ENCODE results near the gene STK32B. TPM values are rescaled to one million over a fixed set of nuclear protein-coding genes. Genes with fewer than 3 reads are reported as not detected.

The STK32B gene
- total RNA-seq, 1 donor from 2014 or later, result 3.5 TPM

DNA sequence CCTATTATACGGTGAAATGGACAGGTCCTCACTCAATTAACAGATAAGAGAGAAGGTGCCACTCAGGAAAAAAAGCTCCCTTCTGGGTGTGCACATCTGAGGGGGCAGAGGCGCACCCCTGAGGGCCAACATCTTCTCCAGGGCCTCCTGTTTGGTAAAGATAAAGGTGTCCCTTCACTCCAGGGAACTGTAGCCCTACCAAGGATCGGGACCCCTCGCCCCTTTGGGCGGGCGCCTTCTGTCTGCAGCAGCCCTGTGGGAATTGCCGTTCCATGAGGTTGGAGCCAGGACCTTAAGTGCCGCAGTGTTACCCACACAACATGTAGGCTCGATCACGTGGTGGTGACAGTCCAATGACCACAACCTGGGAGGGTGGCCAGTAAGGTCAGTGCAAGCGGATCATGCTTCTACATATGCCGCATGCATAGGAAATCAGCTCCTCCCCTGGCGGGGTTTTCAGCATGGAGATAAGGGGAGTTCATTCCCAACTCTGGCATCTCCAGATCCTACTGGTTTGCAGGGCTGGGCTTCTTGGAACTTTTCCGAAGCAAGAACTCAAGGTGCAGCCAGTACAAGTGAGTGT lies 403.8 kb downstream of the STK32B start:
- TF ChIP-seq CTCF (conservative IDR thresholded peaks at IDR 0.05), result no peak
- Mint-ChIP-seq H3K27ac (ENCODE audit: unreplicated experiment) (no peak overlapping the region), H3K36me3 (ENCODE audit: low read depth) (no peaks in the 10 kb centered on the region), H3K27me3 (ENCODE audit: low read depth) (peaks cover 15% of the 10 kb centered on the region), H3K4me3 (no peak overlapping the region), H3K9me3 (no peaks in the 10 kb centered on the region), H3K4me1 (no peaks in the 10 kb centered on the region)
- DNase-seq (ENCODE audit: low read depth, low spot score), result no peak

GRCh38 chr4:5456296-5456845 lies 405.1 kb downstream of the STK32B start:
- no peaks in the 10 kb centered on the region for H3K36me3 Mint-ChIP-seq (ENCODE audit: low read depth)
- H3K27me3 Mint-ChIP-seq (ENCODE audit: low read depth), result peaks cover 8% of the 10 kb centered on the region

GRCh38 chr4:5458676-5459075 lies 407.4 kb downstream of the STK32B start:
- H3K27me3 Mint-ChIP-seq (ENCODE audit: low read depth), result peaks cover 3% of the 10 kb centered on the region
- no peaks in the 10 kb centered on the region for H3K36me3 Mint-ChIP-seq (ENCODE audit: low read depth)
- H3K4me1 Mint-ChIP-seq, result no peaks in the 10 kb centered on the region
- no peak overlapping the region for H3K4me3 Mint-ChIP-seq
- no peaks in the 10 kb centered on the region for H3K9me3 Mint-ChIP-seq
- TF ChIP-seq CTCF (conservative IDR thresholded peaks at IDR 0.05), result no peak
- H3K27ac Mint-ChIP-seq (ENCODE audit: unreplicated experiment), result no peak overlapping the region
- DNase-seq (ENCODE audit: low read depth, low spot score), result no peak

More at GRCh38 chr4:5456296-5456845, 405.1 kb downstream of the STK32B start:
- H3K27ac Mint-ChIP-seq (ENCODE audit: unreplicated experiment), result no peak overlapping the region
- TF ChIP-seq CTCF (conservative IDR thresholded peaks at IDR 0.05), result no peak
- H3K4me1 Mint-ChIP-seq, result no peaks in the 10 kb centered on the region
- H3K4me3 Mint-ChIP-seq, result no peak overlapping the region
- no peaks in the 10 kb centered on the region for H3K9me3 Mint-ChIP-seq
- DNase-seq (ENCODE audit: low read depth, low spot score), result no peak

DNA sequence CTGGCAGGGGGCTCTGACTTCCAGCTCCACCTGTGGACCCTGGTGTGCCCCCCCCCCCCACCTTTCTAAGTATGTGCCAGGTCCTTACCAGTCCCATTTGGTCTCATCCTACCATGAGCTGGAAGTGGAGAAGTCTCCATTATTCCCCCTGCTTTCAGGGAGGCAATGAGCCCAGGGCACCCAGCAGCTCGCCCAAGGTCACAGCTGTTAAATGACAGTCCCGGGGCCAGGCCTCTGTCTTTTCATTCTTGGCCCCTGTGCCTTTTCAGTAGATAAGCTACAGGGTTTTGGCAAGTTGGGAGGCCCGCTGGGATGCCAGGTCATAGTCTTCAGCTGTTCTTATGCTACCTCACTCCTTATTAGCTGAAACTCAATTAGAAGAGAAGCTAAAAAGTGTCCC lies 408.0 kb downstream of the STK32B start:
- Mint-ChIP-seq H3K9me3 (no peaks in the 10 kb centered on the region), H3K4me3 (no peak overlapping the region), H3K36me3 (ENCODE audit: low read depth) (no peaks in the 10 kb centered on the region), H3K27me3 (ENCODE audit: low read depth) (no peaks in the 10 kb centered on the region), H3K27ac (ENCODE audit: unreplicated experiment) (no peak overlapping the region), H3K4me1 (no peaks in the 10 kb centered on the region)
- no peak for DNase-seq (ENCODE audit: low read depth, low spot score)
- no peak for TF ChIP-seq CTCF (conservative IDR thresholded peaks at IDR 0.05)

DNA sequence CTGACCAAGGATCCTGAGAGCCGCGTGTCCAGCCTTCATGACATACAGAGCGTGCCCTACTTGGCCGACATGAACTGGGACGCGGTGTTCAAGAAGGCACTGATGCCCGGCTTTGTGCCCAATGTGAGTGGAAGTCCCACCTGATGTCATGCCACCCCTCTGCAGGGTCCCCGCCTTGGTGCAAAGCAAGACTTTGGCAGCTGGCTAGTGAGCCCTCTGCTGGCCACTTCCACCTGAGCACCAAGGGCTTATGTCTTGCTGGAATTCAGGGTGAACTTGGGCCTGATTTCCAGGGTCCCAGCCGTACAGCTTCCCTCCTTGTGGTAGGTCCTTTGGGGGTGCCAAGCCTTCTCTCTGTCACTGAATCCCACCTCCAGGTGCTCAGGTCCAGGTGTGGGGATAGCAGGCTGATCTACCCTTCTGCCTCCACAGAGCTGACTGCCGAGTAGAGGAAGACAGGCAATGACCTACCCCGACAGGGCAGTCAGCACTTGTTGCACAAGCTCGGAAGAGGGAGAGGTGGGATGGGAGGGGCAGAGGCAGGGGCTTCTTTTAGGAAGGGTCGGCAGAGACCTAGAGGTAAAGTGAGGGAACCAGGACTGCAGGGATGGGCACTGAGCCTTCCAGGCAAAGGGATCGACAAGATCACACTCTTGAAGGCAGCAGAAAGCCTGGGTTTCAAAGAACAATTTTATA lies 409.0 kb downstream of the STK32B start:
- DNase-seq (ENCODE audit: low read depth, low spot score), result peak; percentile 49
- Mint-ChIP-seq H3K9me3 (no peaks in the 10 kb centered on the region), H3K4me1 (no peaks in the 10 kb centered on the region), H3K27me3 (ENCODE audit: low read depth) (no peaks in the 10 kb centered on the region), H3K4me3 (no peak overlapping the region), H3K36me3 (ENCODE audit: low read depth) (no peaks in the 10 kb centered on the region), H3K27ac (ENCODE audit: unreplicated experiment) (no peak overlapping the region)
- peak; percentile 68 for TF ChIP-seq CTCF (conservative IDR thresholded peaks at IDR 0.05)

Data from neural crest cell (in vitro differentiated cells).